ENCODE data around the gene BMPR2.
"Not testable (repeated sequence)": the region's sequence is repeated elsewhere in the genome, so short reads cannot be mapped to it uniquely, and the experiment has no call there.

GRCh38 chr2:202440117-202440516, 64.0 kb downstream of the BMPR2 start:
- not testable (repeated sequence) for TF ChIP-seq CHD1 (IDR thresholded peaks at IDR 0.05; ENCODE audit: low read depth, low read length); TAF1 (IDR thresholded peaks at IDR 0.05; ENCODE audit: low read depth, low read length); SRF (IDR thresholded peaks at IDR 0.05; ENCODE audit: low read depth, low read length); CREB1 (IDR thresholded peaks at IDR 0.05); MAX (IDR thresholded peaks at IDR 0.05); USF2 (IDR thresholded peaks at IDR 0.05; ENCODE audit: low read length); MAFK (IDR thresholded peaks at IDR 0.05; ENCODE audit: low read depth, low read length); SP4 (IDR thresholded peaks at IDR 0.05; ENCODE audit: low read length); BACH1 (IDR thresholded peaks at IDR 0.05; ENCODE audit: low read length); KDM5A (IDR thresholded peaks at IDR 0.05; ENCODE audit: low read length); SP2 (IDR thresholded peaks at IDR 0.05; ENCODE audit: low read length); CTCF (IDR thresholded peaks at IDR 0.05; ENCODE audit: control extremely low read depth in 1 of 3, insufficient read depth in 1 of 3, low read depth in 1 of 3, low read length in 3 of 3); GABPA (IDR thresholded peaks at IDR 0.05; ENCODE audit: borderline replicate concordance, insufficient read depth, low read length)
